ENCODE data around the gene GHITM. TPM values are rescaled to one million over a fixed set of nuclear protein-coding genes. Genes with fewer than 3 reads are reported as not detected.
A peak's percentile ranks its signal among the peaks of the same experiment; 100 is the strongest.

Gene GHITM
- total and polyA plus RNA-seq, 2 of the 13 experiments (the other 11 are each of a cell fraction or from before 2014, with no cell fraction given) = 163 to 212 TPM

DNA sequence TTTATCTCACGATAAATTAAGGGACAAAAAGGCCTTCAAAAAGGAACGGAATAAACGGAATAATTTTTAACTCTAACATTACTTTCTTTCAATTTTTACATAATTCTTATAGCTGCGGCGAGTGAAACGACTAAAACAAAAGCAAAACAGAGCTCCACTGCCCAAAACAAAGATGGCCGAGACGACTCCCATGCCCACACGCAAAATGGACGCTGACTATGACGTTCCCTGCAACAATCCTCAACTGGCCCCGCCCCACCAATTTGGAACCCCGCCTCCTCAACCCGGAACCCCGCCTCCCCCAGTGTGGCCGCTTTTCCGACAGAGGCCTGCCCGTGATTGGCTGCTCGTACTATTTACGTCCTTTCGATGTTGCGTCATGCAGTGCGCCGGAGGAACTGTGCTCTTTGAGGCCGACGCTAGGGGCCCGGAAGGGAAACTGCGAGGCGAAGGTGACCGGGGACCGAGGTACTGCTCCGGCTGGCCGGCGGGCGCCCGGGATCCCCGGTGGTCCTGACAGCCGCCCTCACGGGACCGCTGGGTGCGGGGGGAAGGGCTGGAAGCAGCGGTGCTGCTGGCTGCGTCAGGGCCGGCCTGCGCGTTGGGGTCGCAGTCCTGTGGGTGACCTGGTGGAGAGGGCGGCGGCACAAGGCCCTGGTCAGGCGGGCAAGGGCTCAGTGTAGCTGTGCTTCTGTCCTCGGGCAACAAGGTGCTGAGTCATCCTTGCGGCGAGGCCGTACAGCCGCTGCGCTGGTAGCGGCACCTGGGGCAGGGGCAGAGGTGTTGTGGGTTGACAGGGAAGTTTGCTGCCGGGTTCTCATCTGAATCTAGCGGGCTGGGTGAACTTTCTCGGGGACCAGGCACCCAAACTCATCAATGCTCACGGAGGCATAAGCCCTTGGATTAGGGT, at the start of gene GHITM (continued):
- TF ChIP-seq CBX5 (CRISPR knock-in tag; IDR thresholded peaks at IDR 0.05; ENCODE audit: borderline replicate concordance) (no peak; the same call in 1 of the 2 replicates), CCDC6 (CRISPR knock-in tag; IDR thresholded peaks at IDR 0.05) (no peak), NPAS2 (CRISPR knock-in tag; IDR thresholded peaks at IDR 0.05; ENCODE audit: borderline replicate concordance) (no peak), ZNF441 (CRISPR knock-in tag; IDR thresholded peaks at IDR 0.05; ENCODE audit: borderline replicate concordance) (no peak; the same call in 1 of the 2 replicates), GABPA (IDR thresholded peaks at IDR 0.05; ENCODE audit: low read depth, low read length) (peak; percentile 78), GABPA (CRISPR knock-in tag; IDR thresholded peaks at IDR 0.05; ENCODE audit: low read depth) (peak; percentile 94), NCOA1 (CRISPR knock-in tag; IDR thresholded peaks at IDR 0.05) (no peak), ZFP37 (CRISPR knock-in tag; IDR thresholded peaks at IDR 0.05; ENCODE audit: borderline replicate concordance) (no peak), ZNF605 (CRISPR knock-in tag; IDR thresholded peaks at IDR 0.05) (peak; percentile 79; the same call in 1 of the 2 replicates), ZFAT (CRISPR knock-in tag; conservative IDR thresholded peaks at IDR 0.05) (0 out of 2 replicates have a peak, but pooled peaks have one; percentile 45), ZNF484 (CRISPR knock-in tag; IDR thresholded peaks at IDR 0.05; ENCODE audit: borderline replicate concordance, low read depth) (no peak), ZNF326 (CRISPR knock-in tag; IDR thresholded peaks at IDR 0.05; ENCODE audit: borderline replicate concordance) (no peak), ZNF33A (CRISPR knock-in tag; IDR thresholded peaks at IDR 0.05; ENCODE audit: borderline replicate concordance) (no peak)
- TF ChIP-seq, protein P1, sequence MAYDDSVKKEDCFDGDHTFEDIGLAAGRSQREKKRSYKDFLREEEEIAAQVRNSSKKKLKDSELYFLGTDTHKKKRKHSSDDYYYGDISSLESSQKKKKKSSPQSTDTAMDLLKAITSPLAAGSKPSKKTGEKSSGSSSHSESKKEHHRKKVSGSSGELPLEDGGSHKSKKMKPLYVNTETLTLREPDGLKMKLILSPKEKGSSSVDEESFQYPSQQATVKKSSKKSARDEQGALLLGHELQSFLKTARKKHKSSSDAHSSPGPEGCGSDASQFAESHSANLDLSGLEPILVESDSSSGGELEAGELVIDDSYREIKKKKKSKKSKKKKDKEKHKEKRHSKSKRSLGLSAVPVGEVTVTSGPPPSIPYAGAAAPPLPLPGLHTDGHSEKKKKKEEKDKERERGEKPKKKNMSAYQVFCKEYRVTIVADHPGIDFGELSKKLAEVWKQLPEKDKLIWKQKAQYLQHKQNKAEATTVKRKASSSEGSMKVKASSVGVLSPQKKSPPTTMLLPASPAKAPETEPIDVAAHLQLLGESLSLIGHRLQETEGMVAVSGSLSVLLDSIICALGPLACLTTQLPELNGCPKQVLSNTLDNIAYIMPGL (CRISPR knock-in tag; IDR thresholded peaks at IDR 0.05; ENCODE audit: borderline replicate concordance in 1 of 2, low read depth in 1 of 2) = peak; percentile 88 to 93
- TF ChIP-seq, protein P2, sequence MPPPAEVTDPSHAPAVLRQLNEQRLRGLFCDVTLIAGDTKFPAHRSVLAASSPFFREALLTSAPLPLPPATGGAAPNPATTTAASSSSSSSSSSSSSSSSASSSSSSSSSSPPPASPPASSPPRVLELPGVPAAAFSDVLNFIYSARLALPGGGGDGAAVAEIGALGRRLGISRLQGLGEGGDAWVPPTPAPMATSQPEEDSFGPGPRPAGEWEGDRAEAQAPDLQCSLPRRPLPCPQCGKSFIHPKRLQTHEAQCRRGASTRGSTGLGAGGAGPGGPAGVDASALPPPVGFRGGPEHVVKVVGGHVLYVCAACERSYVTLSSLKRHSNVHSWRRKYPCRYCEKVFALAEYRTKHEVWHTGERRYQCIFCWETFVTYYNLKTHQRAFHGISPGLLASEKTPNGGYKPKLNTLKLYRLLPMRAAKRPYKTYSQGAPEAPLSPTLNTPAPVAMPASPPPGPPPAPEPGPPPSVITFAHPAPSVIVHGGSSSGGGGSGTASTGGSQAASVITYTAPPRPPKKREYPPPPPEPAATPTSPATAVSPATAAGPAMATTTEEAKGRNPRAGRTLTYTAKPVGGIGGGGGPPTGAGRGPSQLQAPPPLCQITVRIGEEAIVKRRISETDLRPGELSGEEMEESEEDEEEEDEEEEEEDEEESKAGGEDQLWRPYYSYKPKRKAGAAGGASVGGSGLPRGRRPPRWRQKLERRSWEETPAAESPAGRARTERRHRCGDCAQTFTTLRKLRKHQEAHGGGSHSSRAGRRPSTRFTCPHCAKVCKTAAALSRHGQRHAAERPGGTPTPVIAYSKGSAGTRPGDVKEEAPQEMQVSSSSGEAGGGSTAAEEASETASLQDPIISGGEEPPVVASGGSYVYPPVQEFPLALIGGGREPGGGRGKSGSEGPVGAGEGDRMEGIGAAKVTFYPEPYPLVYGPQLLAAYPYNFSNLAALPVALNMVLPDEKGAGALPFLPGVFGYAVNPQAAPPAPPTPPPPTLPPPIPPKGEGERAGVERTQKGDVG (CRISPR knock-in tag; IDR thresholded peaks at IDR 0.05; ENCODE audit: borderline replicate concordance) = no peak
- TF ChIP-seq, protein P3, sequence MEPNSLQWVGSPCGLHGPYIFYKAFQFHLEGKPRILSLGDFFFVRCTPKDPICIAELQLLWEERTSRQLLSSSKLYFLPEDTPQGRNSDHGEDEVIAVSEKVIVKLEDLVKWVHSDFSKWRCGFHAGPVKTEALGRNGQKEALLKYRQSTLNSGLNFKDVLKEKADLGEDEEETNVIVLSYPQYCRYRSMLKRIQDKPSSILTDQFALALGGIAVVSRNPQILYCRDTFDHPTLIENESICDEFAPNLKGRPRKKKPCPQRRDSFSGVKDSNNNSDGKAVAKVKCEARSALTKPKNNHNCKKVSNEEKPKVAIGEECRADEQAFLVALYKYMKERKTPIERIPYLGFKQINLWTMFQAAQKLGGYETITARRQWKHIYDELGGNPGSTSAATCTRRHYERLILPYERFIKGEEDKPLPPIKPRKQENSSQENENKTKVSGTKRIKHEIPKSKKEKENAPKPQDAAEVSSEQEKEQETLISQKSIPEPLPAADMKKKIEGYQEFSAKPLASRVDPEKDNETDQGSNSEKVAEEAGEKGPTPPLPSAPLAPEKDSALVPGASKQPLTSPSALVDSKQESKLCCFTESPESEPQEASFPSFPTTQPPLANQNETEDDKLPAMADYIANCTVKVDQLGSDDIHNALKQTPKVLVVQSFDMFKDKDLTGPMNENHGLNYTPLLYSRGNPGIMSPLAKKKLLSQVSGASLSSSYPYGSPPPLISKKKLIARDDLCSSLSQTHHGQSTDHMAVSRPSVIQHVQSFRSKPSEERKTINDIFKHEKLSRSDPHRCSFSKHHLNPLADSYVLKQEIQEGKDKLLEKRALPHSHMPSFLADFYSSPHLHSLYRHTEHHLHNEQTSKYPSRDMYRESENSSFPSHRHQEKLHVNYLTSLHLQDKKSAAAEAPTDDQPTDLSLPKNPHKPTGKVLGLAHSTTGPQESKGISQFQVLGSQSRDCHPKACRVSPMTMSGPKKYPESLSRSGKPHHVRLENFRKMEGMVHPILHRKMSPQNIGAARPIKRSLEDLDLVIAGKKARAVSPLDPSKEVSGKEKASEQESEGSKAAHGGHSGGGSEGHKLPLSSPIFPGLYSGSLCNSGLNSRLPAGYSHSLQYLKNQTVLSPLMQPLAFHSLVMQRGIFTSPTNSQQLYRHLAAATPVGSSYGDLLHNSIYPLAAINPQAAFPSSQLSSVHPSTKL (CRISPR knock-in tag; IDR thresholded peaks at IDR 0.05) = peak; percentile 53
- TF ChIP-seq, protein P4, sequence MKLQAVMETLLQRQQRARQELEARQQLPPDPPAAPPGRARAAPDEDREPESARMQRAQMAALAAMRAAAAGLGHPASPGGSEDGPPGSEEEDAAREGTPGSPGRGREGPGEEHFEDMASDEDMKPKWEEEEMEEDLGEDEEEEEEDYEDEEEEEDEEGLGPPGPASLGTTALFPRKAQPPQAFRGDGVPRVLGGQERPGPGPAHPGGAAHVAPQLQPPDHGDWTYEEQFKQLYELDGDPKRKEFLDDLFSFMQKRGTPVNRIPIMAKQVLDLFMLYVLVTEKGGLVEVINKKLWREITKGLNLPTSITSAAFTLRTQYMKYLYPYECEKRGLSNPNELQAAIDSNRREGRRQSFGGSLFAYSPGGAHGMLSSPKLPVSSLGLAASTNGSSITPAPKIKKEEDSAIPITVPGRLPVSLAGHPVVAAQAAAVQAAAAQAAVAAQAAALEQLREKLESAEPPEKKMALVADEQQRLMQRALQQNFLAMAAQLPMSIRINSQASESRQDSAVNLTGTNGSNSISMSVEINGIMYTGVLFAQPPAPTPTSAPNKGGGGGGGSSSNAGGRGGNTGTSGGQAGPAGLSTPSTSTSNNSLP (IDR thresholded peaks at IDR 0.05; ENCODE audit: low read depth, low read length) = peak; percentile 11; the same call in 1 of the 2 replicates

Data from HepG2 (cell line).